K562 (cell line): Measurements from ENCODE around the gene BCL2L1. TPM values are rescaled to one million over a fixed set of nuclear protein-coding genes. Genes with fewer than 3 reads are reported as not detected.

Experiments used
- ARNT ChIP-seq, 2 experiments: fragments of 450-650 bp; IDR thresholded peaks; 2 replicates each; pipeline ENCODE4 v1.6.1; 2016; ENCODE audit warnings: mild to moderate bottlenecking in 1 of 2
- ESRRB ChIP-seq: fragments of 250-450 bp; sonication (Bioruptor Pico); IDR thresholded peaks from 2 replicates; pipeline ENCODE4 v1.5.0; 2020; ENCODE audit warnings: mild to moderate bottlenecking, moderate library complexity, borderline replicate concordance
- ETS1 ChIP-seq: conservative IDR thresholded peaks from 2 replicates; pipeline ENCODE4 v1.6.1; 2011; ENCODE audit warnings: low read depth, mild to moderate bottlenecking, low read length; ENCODE audit not compliant: control insufficient read depth
- JUNB ChIP-seq: fragments of 450-650 bp; formaldehyde crosslinking; conservative IDR thresholded peaks from 2 replicates; pipeline ENCODE4 v1.4.0; 2020; ENCODE audit warnings: mild to moderate bottlenecking
- KLF6 ChIP-seq: fragments of 250-450 bp; sonication (Bioruptor Pico); IDR thresholded peaks from 2 replicates; pipeline ENCODE4 v1.4.0; 2020; ENCODE audit warnings: mild to moderate bottlenecking, moderate library complexity, borderline replicate concordance
- NCOA6 ChIP-seq: fragments of 450-650 bp; IDR thresholded peaks from 2 replicates; pipeline ENCODE4 v1.6.1; 2017; ENCODE audit warnings: mild to moderate bottlenecking
- SAFB2 ChIP-seq: fragments of 200-400 bp; formaldehyde crosslinking; IDR thresholded peaks from 2 replicates; pipeline ENCODE4 v1.6.1; 2018; ENCODE audit warnings: borderline replicate concordance, low read length, low read depth, moderate library complexity; ENCODE audit not compliant: severe bottlenecking
- STAT5B ChIP-seq: fragments of 250-450 bp; sonication (Bioruptor Pico); IDR thresholded peaks from 2 replicates; pipeline ENCODE4 v1.8.0; 2021; ENCODE audit warnings: mild to moderate bottlenecking, inconsistent platforms
- YBX1 ChIP-seq: fragments of 450-650 bp; IDR thresholded peaks from 2 replicates; pipeline ENCODE4 v1.7.1; 2016; ENCODE audit warnings: mild to moderate bottlenecking
- ZBTB7A ChIP-seq: IDR thresholded peaks from 2 replicates; pipeline ENCODE4 v1.6.1; 2011; ENCODE audit warnings: low read depth, mild to moderate bottlenecking, low read length, moderate library complexity, borderline replicate concordance; ENCODE audit not compliant: control insufficient read depth
- ZEB2 ChIP-seq: fragments of 450-650 bp; IDR thresholded peaks from 2 replicates; pipeline ENCODE4 v1.6.1; 2016
- ZNF133 ChIP-seq: fragments of 250-450 bp; sonication (Bioruptor Pico); IDR thresholded peaks from 2 replicates; pipeline ENCODE4 v1.4.0; 2020; ENCODE audit warnings: mild to moderate bottlenecking
- ZNF212 ChIP-seq: fragments of 450-650 bp; formaldehyde crosslinking; IDR thresholded peaks from 2 replicates; pipeline ENCODE4 v1.4.0; 2020; ENCODE audit warnings: mild to moderate bottlenecking
- ZNF274 ChIP-seq: IDR thresholded peaks from 2 replicates; pipeline ENCODE4 v1.6.1; 2011; ENCODE audit warnings: low read depth, mild to moderate bottlenecking, low read length, moderate library complexity, borderline replicate concordance
- ZNF311 ChIP-seq: fragments of 250-450 bp; sonication (Bioruptor Pico); IDR thresholded peaks from 2 replicates; pipeline ENCODE4 v1.4.0; 2020; ENCODE audit warnings: mild to moderate bottlenecking, moderate library complexity
- ZNF347 ChIP-seq: fragments of 450-650 bp; formaldehyde crosslinking; IDR thresholded peaks from 2 replicates; pipeline ENCODE4 v1.4.0; 2020; ENCODE audit warnings: low read depth, mild to moderate bottlenecking, moderate library complexity
- polyA plus RNA-seq, 8 experiments: library from polyadenylated mRNA; depleted of rRNA in 4 of 8; stranded (reverse) in 5 of 8; unstranded in 3 of 8; fragments of >200 nt; fragmentation: Nextera tagmentation in 2 of 8; fragmentation: Illumina TruSeq in 1 of 8; extraction: Ambion mirVana in 2 of 8; extraction: Trizol in 1 of 8; gene quantifications; 2 replicates each; pipeline versions ENCODE4 v1.2.1 to v1.2.3, GENCODE V29; 2011 to 2014; ENCODE audit warnings: inconsistent platforms in 1 of 8, missing spikeins in 1 of 8
- total RNA-seq, 7 experiments: library from RNA; depleted of rRNA in 6 of 7; stranded (reverse); fragments of >200 nt in 6 of 7; fragmentation: Illumina TruSeq in 2 of 7; extraction: Trizol in 2 of 7; gene quantifications; 2 replicates each; pipeline versions ENCODE4 v1.2.1 to v1.2.3, GENCODE V29; 2011 to 2021; ENCODE audit warnings: low replicate concordance in 1 of 7
- TF ChIP-seq, protein P1 (sequence below): fragments of 250-450 bp; sonication (Bioruptor Pico); IDR thresholded peaks from 2 replicates; pipeline ENCODE4 v1.4.0; 2020
- TF ChIP-seq, protein P2 (sequence below): fragments of 450-650 bp; formaldehyde crosslinking; conservative IDR thresholded peaks from 2 replicates; pipeline ENCODE4 v1.4.0; 2022; ENCODE audit warnings: mild to moderate bottlenecking, missing genetic modification characterization

Gene BCL2L1
- total and polyA plus RNA-seq, 9 of the 15 experiments (the other 6 are each of a cell fraction or from before 2014, with no cell fraction given), result 3.3 to 182 (median 120) TPM

GRCh38 chr20:31678389-31679356 is 44.0 kb downstream of the BCL2L1 start (continued):
- TF ChIP-seq ZNF347 (no peak), YBX1 (no peak), ZBTB7A (no peak), SAFB2 (no peak), KLF6 (no peak), ETS1 (no peak), NCOA6 (no peak), ZNF311 (0 out of 2 replicates have a peak, but pooled peaks have one; percentile 56), ZNF274 (no peak), ZNF133 (CRISPR knock-in tag) (no peak), ZEB2 (no peak), JUNB (CRISPR knock-in tag) (no peak), ZNF212 (no peak), ESRRB (CRISPR knock-in tag) (no peak), STAT5B (CRISPR knock-in tag) (no peak), ARNT (IDR thresholded peaks at IDR 0.05) (no peak)
- TF ChIP-seq, protein P1, sequence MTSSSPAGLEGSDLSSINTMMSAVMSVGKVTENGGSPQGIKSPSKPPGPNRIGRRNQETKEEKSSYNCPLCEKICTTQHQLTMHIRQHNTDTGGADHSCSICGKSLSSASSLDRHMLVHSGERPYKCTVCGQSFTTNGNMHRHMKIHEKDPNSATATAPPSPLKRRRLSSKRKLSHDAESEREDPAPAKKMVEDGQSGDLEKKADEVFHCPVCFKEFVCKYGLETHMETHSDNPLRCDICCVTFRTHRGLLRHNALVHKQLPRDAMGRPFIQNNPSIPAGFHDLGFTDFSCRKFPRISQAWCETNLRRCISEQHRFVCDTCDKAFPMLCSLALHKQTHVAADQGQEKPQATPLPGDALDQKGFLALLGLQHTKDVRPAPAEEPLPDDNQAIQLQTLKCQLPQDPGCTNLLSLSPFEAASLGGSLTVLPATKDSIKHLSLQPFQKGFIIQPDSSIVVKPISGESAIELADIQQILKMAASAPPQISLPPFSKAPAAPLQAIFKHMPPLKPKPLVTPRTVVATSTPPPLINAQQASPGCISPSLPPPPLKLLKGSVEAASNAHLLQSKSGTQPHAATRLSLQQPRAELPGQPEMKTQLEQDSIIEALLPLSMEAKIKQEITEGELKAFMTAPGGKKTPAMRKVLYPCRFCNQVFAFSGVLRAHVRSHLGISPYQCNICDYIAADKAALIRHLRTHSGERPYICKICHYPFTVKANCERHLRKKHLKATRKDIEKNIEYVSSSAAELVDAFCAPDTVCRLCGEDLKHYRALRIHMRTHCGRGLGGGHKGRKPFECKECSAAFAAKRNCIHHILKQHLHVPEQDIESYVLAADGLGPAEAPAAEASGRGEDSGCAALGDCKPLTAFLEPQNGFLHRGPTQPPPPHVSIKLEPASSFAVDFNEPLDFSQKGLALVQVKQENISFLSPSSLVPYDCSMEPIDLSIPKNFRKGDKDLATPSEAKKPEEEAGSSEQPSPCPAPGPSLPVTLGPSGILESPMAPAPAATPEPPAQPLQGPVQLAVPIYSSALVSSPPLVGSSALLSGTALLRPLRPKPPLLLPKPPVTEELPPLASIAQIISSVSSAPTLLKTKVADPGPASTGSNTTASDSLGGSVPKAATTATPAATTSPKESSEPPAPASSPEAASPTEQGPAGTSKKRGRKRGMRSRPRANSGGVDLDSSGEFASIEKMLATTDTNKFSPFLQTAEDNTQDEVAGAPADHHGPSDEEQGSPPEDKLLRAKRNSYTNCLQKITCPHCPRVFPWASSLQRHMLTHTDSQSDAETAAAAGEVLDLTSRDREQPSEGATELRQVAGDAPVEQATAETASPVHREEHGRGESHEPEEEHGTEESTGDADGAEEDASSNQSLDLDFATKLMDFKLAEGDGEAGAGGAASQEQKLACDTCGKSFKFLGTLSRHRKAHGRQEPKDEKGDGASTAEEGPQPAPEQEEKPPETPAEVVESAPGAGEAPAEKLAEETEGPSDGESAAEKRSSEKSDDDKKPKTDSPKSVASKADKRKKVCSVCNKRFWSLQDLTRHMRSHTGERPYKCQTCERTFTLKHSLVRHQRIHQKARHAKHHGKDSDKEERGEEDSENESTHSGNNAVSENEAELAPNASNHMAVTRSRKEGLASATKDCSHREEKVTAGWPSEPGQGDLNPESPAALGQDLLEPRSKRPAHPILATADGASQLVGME (CRISPR knock-in tag), result no peak; the same call in 1 of the 2 replicates
- TF ChIP-seq, protein P2, sequence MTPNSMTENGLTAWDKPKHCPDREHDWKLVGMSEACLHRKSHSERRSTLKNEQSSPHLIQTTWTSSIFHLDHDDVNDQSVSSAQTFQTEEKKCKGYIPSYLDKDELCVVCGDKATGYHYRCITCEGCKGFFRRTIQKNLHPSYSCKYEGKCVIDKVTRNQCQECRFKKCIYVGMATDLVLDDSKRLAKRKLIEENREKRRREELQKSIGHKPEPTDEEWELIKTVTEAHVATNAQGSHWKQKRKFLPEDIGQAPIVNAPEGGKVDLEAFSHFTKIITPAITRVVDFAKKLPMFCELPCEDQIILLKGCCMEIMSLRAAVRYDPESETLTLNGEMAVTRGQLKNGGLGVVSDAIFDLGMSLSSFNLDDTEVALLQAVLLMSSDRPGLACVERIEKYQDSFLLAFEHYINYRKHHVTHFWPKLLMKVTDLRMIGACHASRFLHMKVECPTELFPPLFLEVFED, result no peak; the same call in 1 of the 2 replicates
